Measurements from ENCODE around the gene ASAP3.

DNA sequence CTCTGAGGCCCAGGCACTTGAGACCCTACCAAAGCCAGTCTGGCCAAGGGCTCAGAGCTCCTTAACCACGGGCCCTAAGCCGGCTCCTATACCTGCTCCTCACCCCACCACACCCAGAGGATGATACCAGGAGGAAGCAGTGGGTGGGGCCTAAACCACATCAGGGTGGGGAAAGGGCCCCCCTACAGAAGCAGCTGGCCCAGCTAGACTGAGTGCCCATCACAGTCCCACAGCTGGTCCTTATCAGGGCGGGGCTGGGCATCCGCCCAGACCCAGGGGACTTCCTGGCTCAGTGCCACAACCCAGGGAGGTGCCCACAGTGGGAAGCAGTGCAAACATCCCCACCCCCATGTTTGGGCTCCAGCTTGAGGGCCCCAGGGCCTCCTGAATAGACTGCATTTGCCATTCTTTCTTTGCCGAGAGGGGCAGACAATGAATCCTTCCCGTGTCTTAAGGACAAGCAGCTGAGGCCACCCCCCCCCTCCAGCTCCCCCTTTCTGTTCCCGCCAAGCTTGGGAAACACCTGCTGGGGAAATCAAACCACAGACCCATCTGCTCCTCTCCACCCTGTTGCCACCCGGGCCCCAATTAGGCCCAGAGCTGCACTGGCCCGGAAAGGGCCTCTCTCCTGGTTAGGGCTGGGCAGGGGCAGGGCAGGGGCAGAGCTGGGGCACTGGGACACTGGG lies 40.9 kb upstream of the ASAP3 start:
- TF ChIP-seq, protein P1, sequence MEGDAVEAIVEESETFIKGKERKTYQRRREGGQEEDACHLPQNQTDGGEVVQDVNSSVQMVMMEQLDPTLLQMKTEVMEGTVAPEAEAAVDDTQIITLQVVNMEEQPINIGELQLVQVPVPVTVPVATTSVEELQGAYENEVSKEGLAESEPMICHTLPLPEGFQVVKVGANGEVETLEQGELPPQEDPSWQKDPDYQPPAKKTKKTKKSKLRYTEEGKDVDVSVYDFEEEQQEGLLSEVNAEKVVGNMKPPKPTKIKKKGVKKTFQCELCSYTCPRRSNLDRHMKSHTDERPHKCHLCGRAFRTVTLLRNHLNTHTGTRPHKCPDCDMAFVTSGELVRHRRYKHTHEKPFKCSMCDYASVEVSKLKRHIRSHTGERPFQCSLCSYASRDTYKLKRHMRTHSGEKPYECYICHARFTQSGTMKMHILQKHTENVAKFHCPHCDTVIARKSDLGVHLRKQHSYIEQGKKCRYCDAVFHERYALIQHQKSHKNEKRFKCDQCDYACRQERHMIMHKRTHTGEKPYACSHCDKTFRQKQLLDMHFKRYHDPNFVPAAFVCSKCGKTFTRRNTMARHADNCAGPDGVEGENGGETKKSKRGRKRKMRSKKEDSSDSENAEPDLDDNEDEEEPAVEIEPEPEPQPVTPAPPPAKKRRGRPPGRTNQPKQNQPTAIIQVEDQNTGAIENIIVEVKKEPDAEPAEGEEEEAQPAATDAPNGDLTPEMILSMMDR (IDR thresholded peaks at IDR 0.05): no peak
- TF ChIP-seq POLR2A (IDR thresholded peaks at IDR 0.05) (no peak), EP300 (IDR thresholded peaks at IDR 0.05) (no peak), POLR2AphosphoS5 (IDR thresholded peaks at IDR 0.05) (no peak)

Data from upper lobe of left lung (tissue), 4 donors.